GM19452 (cell line): ENCODE results near the gene CLDN9.

ENCODE experiments used
- ATAC-seq: cut with Tn5 transposase; IDR thresholded peaks from one replicate; pipeline ENCODE4 v1.9.1; 2021; ENCODE audit not compliant: unreplicated experiment

The CLDN9 gene

GRCh38 chr16:2991566-2992261, 21.0 kb upstream of the CLDN9 start:
- ATAC-seq, result no peak

GRCh38 chr16:2992383-2993081, 20.2 kb upstream of the CLDN9 start:
- no peak for ATAC-seq

DNA sequence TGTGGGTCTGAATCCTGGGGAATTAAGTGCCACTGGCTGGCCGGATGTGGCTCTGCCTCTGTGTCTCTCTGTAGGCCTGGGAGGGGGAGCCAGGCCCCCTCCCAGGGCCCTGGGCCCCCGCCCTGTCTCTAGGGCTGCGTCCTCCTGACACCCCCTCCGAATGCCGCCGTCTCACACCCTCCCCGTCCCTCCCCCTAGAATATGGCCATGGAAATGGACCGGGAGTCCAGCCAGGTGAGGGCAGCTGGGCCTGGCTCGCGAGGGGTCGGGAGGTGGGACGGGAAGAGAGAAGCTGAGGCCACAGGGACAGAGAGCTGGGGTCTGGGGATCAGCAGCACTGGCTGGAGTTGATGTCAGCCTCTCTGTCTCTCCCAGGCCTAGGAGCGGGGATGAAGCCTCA, 16.4 kb upstream of the CLDN9 start:
- ATAC-seq, result no peak

DNA sequence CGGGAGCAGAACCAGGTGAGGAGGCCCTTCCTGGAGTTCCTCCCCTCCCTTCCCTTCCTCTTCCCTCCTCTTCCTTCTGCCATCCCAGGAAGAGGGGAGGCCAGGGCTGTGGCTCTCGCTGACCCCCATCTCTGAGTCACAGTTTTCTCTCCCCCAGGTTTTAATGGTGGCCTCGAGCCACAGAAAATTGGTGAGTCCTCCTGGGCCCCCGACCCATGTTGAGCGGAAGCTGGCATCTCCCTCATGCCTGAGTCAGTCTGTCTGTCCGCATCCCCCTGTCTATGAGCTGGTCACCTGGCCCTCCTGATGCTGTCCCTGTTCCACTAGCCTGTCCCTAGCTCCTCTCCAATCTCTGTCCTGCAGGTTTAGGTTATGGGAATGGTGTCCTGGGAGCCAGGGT, 12.8 kb upstream of the CLDN9 start:
- ATAC-seq, result no peak

DNA sequence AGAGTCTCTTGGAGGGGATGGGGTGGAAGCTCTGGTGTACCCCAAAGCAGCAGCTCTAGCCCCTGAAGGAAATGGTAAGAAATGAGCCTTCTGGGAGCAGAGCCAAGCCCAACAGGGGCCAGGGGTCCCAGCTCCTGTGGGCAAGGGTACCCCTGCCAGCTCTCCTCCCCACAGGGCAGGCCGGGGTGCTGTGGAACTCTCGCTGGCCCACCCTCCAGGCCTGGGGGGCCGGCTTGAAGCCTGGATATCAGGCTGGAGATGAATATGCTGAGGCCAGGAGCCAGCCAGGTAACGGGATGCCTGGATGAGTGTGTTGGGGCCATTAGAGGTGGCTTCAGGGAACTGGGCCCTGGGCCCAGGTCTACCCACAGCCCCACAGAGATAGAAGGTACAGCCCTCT, 12.2 kb upstream of the CLDN9 start:
- ATAC-seq, result no peak

DNA sequence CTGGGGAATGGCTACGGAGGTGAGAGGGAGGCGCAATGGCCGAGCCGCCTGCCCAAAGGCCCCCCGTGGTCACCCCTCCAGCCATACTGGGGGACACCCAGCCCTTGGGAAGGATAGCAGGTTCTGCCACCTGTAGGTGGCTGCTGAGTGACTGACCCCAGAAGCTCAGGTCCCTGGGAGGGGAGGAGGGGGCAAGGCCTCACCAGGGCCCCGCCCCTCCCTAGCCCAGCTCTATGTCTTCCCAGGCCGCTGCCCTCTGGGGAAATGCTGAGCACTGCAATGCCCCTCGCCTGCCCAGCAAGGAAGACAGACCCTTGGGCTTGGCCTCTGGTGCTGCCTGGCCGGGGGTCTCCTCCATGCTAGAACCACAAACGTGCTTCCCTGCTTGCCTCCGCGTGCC, 11.4 kb upstream of the CLDN9 start:
- no peak for ATAC-seq

DNA sequence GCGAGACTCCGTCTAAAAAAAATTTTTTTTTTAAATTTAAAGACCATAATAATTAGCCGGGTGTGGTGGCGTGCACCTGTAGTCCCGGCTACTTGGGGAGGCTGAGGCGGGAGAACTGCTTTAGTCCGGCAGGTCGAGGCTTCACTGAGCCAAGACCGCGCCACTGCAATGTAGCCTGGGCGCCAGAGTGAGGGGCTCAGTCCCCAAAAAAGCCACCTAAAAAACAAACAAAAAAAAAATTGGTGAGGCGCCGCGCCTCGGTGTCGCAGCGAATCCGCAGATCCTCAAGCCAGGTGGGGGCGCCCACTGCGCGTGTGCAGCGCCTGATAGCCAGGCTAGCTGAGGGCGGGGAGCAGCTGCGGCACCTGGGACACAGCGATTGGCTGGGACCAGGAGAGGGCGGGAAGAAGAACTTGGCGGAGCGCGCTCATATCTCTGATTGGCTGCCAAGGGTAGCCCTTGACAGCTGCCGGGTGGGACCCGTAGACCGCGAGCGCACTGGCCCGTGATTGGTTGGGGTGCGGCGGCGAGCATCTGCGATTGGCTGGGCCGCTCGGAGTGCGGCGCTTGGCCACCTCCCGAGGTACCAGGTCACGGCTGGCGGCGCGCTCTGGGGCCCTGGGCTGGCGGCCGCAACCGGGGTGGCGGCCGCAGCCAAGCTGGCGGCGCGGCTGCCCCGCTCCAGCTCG, 9.0 kb upstream of the CLDN9 start:
- peak; percentile 96 for ATAC-seq

- no peak for ATAC-seq
Measured at GRCh38 chr16:3004319-3004718, 8.4 kb upstream of the CLDN9 start.

DNA sequence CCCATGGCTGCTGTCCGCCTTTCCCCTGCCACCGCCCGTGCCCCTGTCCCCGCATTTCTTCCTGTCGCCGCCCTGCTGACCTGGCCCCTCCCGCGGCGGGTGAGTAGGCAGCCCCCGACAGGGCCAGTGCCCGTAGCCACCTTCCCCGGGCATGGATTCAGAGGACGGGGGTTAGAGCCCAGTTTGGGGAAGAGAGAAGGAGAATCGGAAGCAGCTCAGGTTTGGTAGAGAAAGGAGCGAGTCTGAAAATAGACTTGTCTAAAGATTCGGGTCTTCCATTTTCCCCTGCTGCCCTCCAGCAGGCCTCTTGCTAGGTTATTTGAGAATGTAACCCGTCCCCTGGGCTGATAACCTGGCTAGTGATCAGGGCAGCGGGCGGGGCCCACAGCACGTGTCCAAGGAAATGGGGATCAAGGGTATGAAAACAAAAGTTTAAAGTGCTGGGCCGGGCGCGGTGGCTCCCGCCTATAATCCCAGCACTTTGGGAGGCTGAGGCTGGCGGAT, 7.9 kb upstream of the CLDN9 start:
- ATAC-seq, result no peak

GRCh38 chr16:3007059-3007956, 5.4 kb upstream of the CLDN9 start:
- no peak for ATAC-seq

DNA sequence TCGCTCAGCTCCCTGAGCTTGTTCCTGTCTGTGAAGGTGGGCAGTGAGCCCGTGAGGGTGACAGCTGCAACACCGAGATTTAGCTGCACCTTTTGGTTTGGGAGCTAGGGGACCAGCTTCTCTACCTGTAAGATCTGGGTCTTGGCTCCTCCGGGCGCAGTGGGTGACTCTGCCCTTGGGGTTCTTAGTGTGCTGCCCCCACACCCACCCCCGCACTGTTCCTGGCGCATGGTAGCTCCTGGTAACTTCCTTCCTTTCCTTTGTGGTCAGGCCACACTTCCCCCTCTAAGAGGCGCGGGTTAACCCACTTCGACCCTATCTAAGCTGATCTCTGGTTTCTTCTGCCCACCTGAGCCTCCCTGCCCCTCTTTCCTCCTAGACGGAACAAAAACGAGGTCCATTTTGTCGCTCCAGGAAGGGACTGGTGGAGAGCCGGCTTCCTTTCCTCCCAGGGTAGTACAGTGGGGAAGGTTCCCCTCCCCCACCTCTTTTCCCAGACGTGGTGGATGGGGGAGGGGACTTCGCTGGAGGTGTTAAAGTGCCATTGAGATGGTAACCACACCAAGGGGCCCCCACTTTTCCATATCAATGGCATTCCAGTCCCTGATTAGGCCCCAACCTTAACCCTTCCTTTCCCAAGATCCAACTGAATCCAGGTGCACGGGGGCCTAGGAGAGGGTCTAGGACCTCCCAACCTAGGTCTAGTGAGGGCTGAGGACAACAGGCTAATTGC, 4.6 kb upstream of the CLDN9 start:
- no peak for ATAC-seq

DNA sequence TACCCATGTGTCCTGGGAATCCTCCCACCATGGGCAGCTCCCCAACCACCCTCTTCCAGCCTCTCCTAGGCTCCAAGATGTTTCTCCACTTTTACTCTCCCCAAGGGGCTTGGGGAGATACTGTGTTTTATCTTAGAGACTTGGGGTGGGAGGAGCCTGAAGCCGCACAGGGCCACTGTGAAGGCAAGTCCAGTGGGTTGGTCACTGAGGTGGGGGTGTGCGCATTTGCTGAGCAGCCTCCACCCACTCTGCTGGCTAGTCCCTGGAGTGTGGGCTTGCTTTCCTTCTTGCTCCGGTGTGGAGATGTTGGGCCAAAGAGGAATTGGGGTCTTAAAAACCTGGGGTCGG, 4.1 kb upstream of the CLDN9 start:
- no peak for ATAC-seq

DNA sequence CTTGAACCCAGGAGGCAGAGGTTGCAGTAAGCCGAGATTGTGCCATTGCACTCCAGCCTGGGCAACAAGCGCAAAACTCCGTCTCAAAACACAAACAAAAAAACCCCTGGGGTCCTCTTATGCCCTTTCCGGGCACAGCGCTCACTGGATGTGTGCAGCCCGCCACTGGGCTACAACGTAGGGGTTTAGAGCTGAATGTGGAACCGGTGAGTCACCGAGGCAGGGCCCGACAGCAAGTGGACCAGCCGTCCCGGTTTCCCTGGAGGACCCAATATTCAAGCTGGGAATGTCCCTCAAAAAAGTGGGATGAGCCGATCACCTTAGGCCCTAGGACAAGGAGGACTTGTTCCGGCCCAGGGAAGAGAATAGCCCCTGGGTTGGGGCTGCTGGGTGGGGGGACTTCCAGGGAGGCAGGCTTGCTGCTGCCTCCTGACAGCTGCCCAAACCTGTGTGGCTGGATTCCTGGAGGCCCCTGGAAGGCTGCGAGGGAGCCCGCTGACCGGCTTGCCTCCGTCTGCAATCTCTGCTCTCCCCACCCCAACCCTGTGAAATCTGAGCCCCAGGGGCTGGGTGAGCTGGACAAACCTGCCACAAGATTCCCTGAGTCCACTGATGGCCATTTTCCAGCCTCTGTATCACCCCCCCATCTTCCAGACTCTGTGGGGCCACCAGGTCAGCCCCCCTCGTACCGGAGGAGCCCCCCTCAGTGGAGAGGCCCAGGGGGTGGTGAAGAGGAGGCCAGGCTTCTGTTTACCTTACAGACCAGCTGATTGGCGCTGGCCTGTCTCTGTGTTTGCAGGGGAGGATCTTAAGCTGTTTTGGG, 2.9 kb upstream of the CLDN9 start:
- no peak for ATAC-seq

DNA sequence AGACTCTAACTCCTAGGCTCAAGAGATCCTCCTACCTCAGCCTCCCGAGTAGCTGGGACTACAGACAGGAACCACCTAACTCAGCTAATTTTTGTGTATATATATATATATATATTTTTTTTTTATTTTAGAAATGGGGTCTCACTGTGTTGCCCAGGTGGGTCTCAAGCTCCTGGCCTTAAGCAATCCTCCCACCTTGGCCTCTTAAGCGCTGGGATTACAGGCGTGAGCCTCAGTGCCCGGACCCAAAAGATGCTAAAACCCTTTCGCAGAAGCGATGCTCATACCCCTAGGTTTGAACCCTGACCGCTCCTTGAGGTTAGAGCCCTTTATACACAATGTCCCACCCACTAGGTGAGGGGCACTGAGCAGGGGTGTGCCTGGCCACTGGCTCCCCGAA, 2.2 kb upstream of the CLDN9 start:
- ATAC-seq, result no peak

DNA sequence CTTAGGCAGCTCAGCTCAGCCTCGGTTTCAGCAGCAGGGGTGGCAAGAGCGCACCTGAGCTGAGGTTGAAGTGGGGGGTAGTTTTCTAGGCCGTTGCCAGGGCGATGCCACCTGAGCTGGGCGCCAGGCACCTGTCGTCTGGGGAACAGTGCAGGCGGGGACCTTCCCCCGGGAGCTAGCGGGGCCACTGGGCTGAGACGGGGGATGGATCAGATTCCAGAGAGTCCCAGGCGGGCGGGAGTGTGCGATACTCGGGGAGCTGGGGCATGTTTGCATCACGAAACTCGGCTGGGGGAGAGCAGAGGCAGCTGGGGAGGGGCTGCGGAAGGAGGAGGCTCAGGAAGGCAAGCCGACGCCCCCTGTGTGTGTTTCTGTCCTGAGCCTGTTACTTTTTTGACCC, 477 bp upstream of the CLDN9 start:
- ATAC-seq, result no peak

- no peak for ATAC-seq
Measured at GRCh38 chr16:3013491-3013951, 798 bp downstream of the CLDN9 start.

DNA sequence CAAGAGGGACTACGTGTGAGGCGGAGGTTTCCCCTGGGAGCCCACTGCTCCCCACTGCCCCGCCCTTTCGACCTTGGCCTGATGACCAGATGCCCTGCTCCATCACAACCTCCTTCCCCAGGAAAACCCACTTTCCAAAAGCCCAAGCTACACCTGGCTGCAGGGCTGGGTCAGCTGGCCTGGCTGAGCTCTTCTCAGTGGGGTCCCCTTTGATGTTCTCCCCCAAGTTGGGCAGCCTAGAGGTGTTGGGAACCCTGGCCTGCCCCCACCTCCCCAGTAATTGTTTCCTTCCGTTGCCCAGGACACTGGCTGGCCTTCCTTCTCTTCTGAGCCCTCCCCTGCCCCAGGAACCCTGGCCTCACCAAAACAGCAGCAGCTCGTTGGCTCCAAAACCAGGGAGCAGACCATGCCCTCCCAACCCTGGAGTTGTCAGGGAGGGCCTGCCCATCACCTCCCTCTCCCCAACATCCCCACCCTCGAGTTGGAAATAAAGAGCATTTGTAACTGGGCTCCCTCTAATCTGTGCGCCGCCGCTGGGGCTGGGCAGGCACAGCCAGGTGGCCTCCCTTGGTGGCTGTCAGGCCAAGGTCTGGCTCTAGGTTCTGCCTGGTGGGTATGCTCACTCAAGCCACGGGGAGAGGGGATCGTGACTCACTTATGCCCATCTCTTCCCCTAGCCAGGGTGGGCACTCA, 1.4 kb downstream of the CLDN9 start:
- ATAC-seq, result no peak

DNA sequence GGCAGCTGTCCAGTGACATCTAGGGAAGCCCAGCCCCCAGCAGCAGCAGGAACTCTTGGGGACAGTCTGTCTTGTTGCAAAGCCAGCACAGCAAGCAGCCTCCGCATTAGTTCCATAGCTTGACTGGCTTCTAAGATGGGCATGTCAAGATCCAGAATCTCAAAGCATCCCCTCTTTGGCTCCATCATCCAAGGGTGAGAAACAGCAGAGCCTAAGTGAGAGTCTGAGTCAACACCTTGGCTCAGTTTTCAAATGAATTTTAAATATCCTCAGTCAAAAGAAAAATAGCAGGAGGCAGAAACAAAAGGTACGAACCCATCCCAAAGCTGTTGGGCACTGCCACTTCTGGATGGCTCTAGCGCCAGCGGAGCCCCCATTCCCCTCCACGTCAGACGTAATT, 2.2 kb downstream of the CLDN9 start:
- ATAC-seq, result no peak
